ENCODE measurements around the gene ATRX. TPM values are rescaled to one million over a fixed set of nuclear protein-coding genes. Genes with fewer than 3 reads are reported as not detected.
A peak's percentile ranks its signal among the peaks of the same experiment; 100 is the strongest.

Gene ATRX
- total and polyA plus RNA-seq, 2 experiments from 2014 or later: 162 to 179 TPM

GRCh38 chrX:77528034-77528433, 258.0 kb downstream of the ATRX start:
- H3K4me3 Mint-ChIP-seq: no peak overlapping the region

More at GRCh38 chrX:77528034-77528433, 258.0 kb downstream of the ATRX start:
- H3F3A ChIP-seq (replicated peaks; ENCODE audit: low read depth): no peaks in the 10 kb centered on the region
- H3K4me2 ChIP-seq: no peak overlapping the region
- Mint-ChIP-seq H3K36me3 (ENCODE audit: low read depth) (peaks cover 30% of the 10 kb centered on the region), H3K27me3 (ENCODE audit: insufficient read depth, low read depth, poor library complexity) (peaks cover 4% of the 10 kb centered on the region), H3K9me3 (peaks cover 6% of the 10 kb centered on the region; the same call in 2 of the 3 replicates), H3K4me1 (peaks cover 29% of the 10 kb centered on the region), H3K27ac (no peak overlapping the region)
- H3K36me3 ChIP-seq (ENCODE audit: insufficient read depth): no peaks in the 10 kb centered on the region
- H3K27me3 ChIP-seq (ENCODE audit: insufficient read depth): no peaks in the 10 kb centered on the region
- H2AFZ ChIP-seq: no peak overlapping the region
- TF ChIP-seq, protein P1, sequence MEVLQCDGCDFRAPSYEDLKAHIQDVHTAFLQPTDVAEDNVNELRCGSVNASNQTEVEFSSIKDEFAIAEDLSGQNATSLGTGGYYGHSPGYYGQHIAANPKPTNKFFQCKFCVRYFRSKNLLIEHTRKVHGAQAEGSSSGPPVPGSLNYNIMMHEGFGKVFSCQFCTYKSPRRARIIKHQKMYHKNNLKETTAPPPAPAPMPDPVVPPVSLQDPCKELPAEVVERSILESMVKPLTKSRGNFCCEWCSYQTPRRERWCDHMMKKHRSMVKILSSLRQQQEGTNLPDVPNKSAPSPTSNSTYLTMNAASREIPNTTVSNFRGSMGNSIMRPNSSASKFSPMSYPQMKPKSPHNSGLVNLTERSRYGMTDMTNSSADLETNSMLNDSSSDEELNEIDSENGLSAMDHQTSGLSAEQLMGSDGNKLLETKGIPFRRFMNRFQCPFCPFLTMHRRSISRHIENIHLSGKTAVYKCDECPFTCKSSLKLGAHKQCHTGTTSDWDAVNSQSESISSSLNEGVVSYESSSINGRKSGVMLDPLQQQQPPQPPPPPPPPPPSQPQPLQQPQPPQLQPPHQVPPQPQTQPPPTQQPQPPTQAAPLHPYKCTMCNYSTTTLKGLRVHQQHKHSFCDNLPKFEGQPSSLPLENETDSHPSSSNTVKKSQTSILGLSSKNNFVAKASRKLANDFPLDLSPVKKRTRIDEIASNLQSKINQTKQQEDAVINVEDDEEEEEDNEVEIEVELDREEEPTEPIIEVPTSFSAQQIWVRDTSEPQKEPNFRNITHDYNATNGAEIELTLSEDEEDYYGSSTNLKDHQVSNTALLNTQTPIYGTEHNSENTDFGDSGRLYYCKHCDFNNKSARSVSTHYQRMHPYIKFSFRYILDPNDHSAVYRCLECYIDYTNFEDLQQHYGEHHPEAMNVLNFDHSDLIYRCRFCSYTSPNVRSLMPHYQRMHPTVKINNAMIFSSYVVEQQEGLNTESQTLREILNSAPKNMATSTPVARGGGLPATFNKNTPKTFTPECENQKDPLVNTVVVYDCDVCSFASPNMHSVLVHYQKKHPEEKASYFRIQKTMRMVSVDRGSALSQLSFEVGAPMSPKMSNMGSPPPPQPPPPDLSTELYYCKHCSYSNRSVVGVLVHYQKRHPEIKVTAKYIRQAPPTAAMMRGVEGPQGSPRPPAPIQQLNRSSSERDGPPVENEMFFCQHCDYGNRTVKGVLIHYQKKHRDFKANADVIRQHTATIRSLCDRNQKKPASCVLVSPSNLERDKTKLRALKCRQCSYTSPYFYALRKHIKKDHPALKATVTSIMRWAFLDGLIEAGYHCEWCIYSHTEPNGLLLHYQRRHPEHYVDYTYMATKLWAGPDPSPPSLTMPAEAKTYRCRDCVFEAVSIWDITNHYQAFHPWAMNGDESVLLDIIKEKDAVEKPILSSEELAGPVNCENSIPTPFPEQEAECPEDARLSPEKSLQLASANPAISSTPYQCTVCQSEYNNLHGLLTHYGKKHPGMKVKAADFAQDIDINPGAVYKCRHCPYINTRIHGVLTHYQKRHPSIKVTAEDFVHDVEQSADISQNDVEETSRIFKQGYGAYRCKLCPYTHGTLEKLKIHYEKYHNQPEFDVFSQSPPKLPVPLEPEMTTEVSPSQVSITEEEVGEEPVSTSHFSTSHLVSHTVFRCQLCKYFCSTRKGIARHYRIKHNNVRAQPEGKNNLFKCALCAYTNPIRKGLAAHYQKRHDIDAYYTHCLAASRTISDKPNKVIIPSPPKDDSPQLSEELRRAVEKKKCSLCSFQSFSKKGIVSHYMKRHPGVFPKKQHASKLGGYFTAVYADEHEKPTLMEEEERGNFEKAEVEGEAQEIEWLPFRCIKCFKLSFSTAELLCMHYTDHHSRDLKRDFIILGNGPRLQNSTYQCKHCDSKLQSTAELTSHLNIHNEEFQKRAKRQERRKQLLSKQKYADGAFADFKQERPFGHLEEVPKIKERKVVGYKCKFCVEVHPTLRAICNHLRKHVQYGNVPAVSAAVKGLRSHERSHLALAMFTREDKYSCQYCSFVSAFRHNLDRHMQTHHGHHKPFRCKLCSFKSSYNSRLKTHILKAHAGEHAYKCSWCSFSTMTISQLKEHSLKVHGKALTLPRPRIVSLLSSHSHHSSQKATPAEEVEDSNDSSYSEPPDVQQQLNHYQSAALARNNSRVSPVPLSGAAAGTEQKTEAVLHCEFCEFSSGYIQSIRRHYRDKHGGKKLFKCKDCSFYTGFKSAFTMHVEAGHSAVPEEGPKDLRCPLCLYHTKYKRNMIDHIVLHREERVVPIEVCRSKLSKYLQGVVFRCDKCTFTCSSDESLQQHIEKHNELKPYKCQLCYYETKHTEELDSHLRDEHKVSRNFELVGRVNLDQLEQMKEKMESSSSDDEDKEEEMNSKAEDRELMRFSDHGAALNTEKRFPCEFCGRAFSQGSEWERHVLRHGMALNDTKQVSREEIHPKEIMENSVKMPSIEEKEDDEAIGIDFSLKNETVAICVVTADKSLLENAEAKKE (CRISPR knock-in tag; IDR thresholded peaks at IDR 0.05): no peak
- no peak for TF ChIP-seq EZH2 (IDR thresholded peaks at IDR 0.05; ENCODE audit: low read depth, unreplicated experiment)
- TF ChIP-seq, protein P2, sequence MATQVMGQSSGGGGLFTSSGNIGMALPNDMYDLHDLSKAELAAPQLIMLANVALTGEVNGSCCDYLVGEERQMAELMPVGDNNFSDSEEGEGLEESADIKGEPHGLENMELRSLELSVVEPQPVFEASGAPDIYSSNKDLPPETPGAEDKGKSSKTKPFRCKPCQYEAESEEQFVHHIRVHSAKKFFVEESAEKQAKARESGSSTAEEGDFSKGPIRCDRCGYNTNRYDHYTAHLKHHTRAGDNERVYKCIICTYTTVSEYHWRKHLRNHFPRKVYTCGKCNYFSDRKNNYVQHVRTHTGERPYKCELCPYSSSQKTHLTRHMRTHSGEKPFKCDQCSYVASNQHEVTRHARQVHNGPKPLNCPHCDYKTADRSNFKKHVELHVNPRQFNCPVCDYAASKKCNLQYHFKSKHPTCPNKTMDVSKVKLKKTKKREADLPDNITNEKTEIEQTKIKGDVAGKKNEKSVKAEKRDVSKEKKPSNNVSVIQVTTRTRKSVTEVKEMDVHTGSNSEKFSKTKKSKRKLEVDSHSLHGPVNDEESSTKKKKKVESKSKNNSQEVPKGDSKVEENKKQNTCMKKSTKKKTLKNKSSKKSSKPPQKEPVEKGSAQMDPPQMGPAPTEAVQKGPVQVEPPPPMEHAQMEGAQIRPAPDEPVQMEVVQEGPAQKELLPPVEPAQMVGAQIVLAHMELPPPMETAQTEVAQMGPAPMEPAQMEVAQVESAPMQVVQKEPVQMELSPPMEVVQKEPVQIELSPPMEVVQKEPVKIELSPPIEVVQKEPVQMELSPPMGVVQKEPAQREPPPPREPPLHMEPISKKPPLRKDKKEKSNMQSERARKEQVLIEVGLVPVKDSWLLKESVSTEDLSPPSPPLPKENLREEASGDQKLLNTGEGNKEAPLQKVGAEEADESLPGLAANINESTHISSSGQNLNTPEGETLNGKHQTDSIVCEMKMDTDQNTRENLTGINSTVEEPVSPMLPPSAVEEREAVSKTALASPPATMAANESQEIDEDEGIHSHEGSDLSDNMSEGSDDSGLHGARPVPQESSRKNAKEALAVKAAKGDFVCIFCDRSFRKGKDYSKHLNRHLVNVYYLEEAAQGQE (IDR thresholded peaks at IDR 0.05; ENCODE audit: unreplicated experiment): no peak
- TF ChIP-seq CREB1 (CRISPR knock-in tag; IDR thresholded peaks at IDR 0.05; ENCODE audit: low read depth): no peak
- TF ChIP-seq, protein P3, sequence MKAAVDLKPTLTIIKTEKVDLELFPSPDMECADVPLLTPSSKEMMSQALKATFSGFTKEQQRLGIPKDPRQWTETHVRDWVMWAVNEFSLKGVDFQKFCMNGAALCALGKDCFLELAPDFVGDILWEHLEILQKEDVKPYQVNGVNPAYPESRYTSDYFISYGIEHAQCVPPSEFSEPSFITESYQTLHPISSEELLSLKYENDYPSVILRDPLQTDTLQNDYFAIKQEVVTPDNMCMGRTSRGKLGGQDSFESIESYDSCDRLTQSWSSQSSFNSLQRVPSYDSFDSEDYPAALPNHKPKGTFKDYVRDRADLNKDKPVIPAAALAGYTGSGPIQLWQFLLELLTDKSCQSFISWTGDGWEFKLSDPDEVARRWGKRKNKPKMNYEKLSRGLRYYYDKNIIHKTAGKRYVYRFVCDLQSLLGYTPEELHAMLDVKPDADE (IDR thresholded peaks at IDR 0.05): no peak
- TF ChIP-seq STAT1 (IDR thresholded peaks at IDR 0.05; ENCODE audit: unreplicated experiment): no peak
- no peak for TF ChIP-seq JUNB (IDR thresholded peaks at IDR 0.05; ENCODE audit: unreplicated experiment)
- TF ChIP-seq EZH2phosphoT487 (IDR thresholded peaks at IDR 0.05; ENCODE audit: unreplicated experiment): no peak
- no peak for TF ChIP-seq ZNF331 (CRISPR knock-in tag; IDR thresholded peaks at IDR 0.05; ENCODE audit: low read depth)
- TF ChIP-seq ZNF114 (CRISPR knock-in tag; IDR thresholded peaks at IDR 0.05): no peak
- DNase-seq (ENCODE audit: low spot score) (no peak), ATAC-seq (peak; percentile 72)
- H3K9me2 ChIP-seq (ENCODE audit: insufficient read depth): no peaks in the 10 kb centered on the region
- 0 out of 2 replicates have a peak, but pooled peaks cover 8% of the 10 kb centered on the region for H3K79me2 ChIP-seq (replicated peaks; ENCODE audit: insufficient read depth)
- H3K4me3 ChIP-seq: no peak overlapping the region
- no peaks in the 10 kb centered on the region for H4K20me1 ChIP-seq (replicated peaks; ENCODE audit: insufficient read depth)
- H3K27ac ChIP-seq (ENCODE audit: low read depth): no peak overlapping the region
- peaks cover 12% of the 10 kb centered on the region for H3K4me1 ChIP-seq (ENCODE audit: insufficient read depth)

All from GM23338 (cell line).